Neuron (in vitro differentiated cells): Measurements from ENCODE around the gene CREBZF.
"Not testable (repeated sequence)": the region's sequence is repeated elsewhere in the genome, so short reads cannot be mapped to it uniquely, and the experiment has no call there.

ENCODE experiments used
- H2AFZ ChIP-seq: one replicate; pipeline ENCODE4 v1.6.1; 2013; ENCODE audit warnings: low read depth, mild to moderate bottlenecking, inconsistent platforms, low read length, moderate library complexity
- H3K27me3 ChIP-seq: one replicate; pipeline ENCODE4 v1.6.1; 2013; ENCODE audit warnings: low read length; ENCODE audit not compliant: insufficient read depth
- H3K36me3 ChIP-seq: one replicate; pipeline ENCODE4 v1.6.1; 2013; ENCODE audit warnings: low read length; ENCODE audit not compliant: insufficient read depth
- H3K4me1 ChIP-seq: one replicate; pipeline ENCODE4 v1.6.1; 2013; ENCODE audit warnings: low read length; ENCODE audit not compliant: insufficient read depth
- H3K4me3 ChIP-seq: 2 replicates; pipeline ENCODE4 v1.5.1; 2013; ENCODE audit warnings: mild to moderate bottlenecking, low read length, moderate library complexity
- H3K9me3 ChIP-seq: one replicate; pipeline ENCODE4 v1.6.1; 2013; ENCODE audit warnings: low read length

Gene CREBZF

GRCh38 chr11:85627998-85628770, 36.7 kb downstream of the CREBZF start, which contains the start of gene TMEM126B:
Gene TMEM126B (plus strand): TSS chr11:85628593. CDS start chr11:85628608, 15 bp downstream.
- H2AFZ ChIP-seq, result peak within 1 kb of the TSS; percentile 97
- peaks cover 16% of the 10 kb centered on the region for H3K4me1 ChIP-seq

DNA sequence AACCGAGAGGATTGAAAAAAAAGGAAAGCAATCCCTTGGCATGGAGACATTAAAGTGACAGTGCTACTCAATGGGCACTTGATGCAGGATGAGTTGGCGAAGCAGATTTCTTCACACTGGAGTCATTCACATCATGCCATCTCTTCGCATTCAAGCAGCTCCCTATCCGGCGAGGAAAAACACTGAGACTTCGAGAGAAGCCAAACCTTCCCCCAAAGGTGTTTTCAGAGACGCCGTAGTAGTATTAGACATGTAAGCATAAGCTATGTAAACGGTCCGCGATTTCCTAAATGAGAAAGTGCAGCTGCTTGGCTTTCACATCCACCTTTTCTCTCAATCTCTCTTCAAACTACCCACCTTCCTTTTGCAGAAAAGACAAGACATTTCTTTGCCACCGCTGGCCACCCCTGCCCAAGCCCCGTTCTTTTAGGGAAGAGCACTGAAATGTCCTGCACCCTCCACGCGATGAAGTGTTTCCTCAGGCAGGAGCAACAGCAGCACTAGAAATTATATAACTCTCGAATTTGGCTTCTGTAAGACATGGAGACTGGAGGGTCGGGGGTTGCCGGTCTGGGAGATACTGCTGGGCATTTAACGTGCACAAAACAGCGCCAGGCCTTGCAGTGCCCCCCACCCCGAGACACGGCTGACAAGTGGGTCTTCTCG, 37.5 kb downstream of the CREBZF start, which contains the start of gene DLG2:
Gene DLG2, minus strand, starts transcription at position 13 of the 666 bp plus-strand sequence.
- H2AFZ ChIP-seq, result peak within 1 kb of the TSS; percentile 97
- H3K36me3 ChIP-seq, result peaks cover 10% of the 10 kb centered on the region
- no peaks in the 10 kb centered on the region for H3K9me3 ChIP-seq
- no peaks in the 10 kb centered on the region for H3K27me3 ChIP-seq
- peaks cover 16% of the 10 kb centered on the region for H3K4me1 ChIP-seq
- peak within 1 kb of the TSS; percentile 81 for H3K4me3 ChIP-seq

More at GRCh38 chr11:85627998-85628770, 36.7 kb downstream of the CREBZF start, which contains the start of gene TMEM126B:
- Histone ChIP-seq H3K36me3 (peaks cover 10% of the 10 kb centered on the region), H3K9me3 (no peaks in the 10 kb centered on the region), H3K4me3 (peak within 1 kb of the TSS; percentile 81), H3K27me3 (no peaks in the 10 kb centered on the region)

GRCh38 chr11:85626496-85626895, 38.4 kb downstream of the CREBZF start:
- peaks cover 6% of the 10 kb centered on the region for H3K36me3 ChIP-seq
- H3K9me3 ChIP-seq, result no peaks in the 10 kb centered on the region
- H3K4me1 ChIP-seq, result peaks cover 16% of the 10 kb centered on the region
- peak overlapping the region; percentile 81 for H3K4me3 ChIP-seq
- no peaks in the 10 kb centered on the region for H3K27me3 ChIP-seq
- H2AFZ ChIP-seq, result peak overlapping the region; percentile 97

- no peaks in the 10 kb centered on the region for H3K4me1 ChIP-seq
- no peak overlapping the region for H3K4me3 ChIP-seq
- no peak overlapping the region for H2AFZ ChIP-seq
- no peaks in the 10 kb centered on the region for H3K27me3 ChIP-seq
- no peaks in the 10 kb centered on the region for H3K36me3 ChIP-seq
- no peaks in the 10 kb centered on the region for H3K9me3 ChIP-seq
These were observed 44.7 kb downstream of the CREBZF start for GRCh38 chr11:85620256-85620655.

DNA sequence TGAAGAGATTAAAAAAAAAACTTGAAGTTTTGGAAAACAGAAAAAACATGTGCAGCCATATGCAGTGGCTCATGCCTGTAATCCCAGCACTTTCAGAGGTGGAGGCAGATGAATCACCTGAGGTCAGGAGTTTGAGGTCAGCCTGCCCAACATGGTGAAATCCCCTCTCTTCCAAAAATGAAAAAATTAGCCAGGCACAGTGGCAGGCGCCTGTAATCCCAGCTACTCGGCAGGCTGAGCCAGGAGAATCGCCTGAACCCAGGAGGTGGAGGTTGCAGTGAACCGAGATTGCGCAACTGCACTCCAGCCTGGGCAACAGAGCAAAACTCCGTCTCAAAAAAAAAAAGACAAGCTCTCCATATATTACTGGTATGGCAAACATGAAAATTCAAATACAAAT, 45.4 kb downstream of the CREBZF start:
- Histone ChIP-seq H3K36me3 (no peaks in the 10 kb centered on the region), H3K9me3 (no peaks in the 10 kb centered on the region), H2AFZ (no peak overlapping the region)

GRCh38 chr11:85611643-85612042, 53.3 kb downstream of the CREBZF start:
- H3K36me3 ChIP-seq, H3K4me1 ChIP-seq, H3K9me3 ChIP-seq: not testable (repeated sequence)

More for the DNA sequence above, 45.4 kb downstream of the CREBZF start:
- no peaks in the 10 kb centered on the region for H3K27me3 ChIP-seq
- no peak overlapping the region for H3K4me3 ChIP-seq
- no peaks in the 10 kb centered on the region for H3K4me1 ChIP-seq

More at GRCh38 chr11:85611643-85612042, 53.3 kb downstream of the CREBZF start:
- not testable (repeated sequence) for H3K27me3 ChIP-seq, H2AFZ ChIP-seq, H3K4me3 ChIP-seq
